ENCODE data around the gene UHRF1.
"Not testable (repeated sequence)": the region's sequence is repeated elsewhere in the genome, so short reads cannot be mapped to it uniquely, and the experiment has no call there.

Gene UHRF1

GRCh38 chr19:4900879-4901278 is 8.4 kb upstream of the UHRF1 start:
- DNase-seq: not testable (repeated sequence)

GRCh38 chr19:4902796-4903195 is 6.5 kb upstream of the UHRF1 start, which contains the start of gene ARRDC5:
Gene ARRDC5 (minus strand): TSS chr19:4902896. CDS start chr19:4902825, 71 bp downstream.
- no peak for DNase-seq

- DNase-seq: no peak
These were observed 4.8 kb upstream of the UHRF1 start for GRCh38 chr19:4904481-4904880.

GRCh38 chr19:4906963-4907362 is 2.3 kb upstream of the UHRF1 start:
- no peak for DNase-seq

- DNase-seq: no peak
These were observed 941 bp upstream of the UHRF1 start for GRCh38 chr19:4908360-4908759.

GRCh38 chr19:4908781-4909155 is 533 bp upstream of the UHRF1 start:
- DNase-seq: no peak

GRCh38 chr19:4909897-4910593 is 744 bp downstream of the UHRF1 start:
- peak; percentile 88 for DNase-seq

GRCh38 chr19:4910594-4911281 is 1.4 kb downstream of the UHRF1 start:
- no peak for DNase-seq

- DNase-seq: no peak
These were observed 2.0 kb downstream of the UHRF1 start for GRCh38 chr19:4911314-4911713.

- peak; percentile 57 for DNase-seq
These were observed 2.7 kb downstream of the UHRF1 start for GRCh38 chr19:4911786-4912672.

GRCh38 chr19:4913996-4914735 is 4.9 kb downstream of the UHRF1 start:
- DNase-seq: no peak

GRCh38 chr19:4914736-4915501 is 5.6 kb downstream of the UHRF1 start:
- peak; percentile 56 for DNase-seq

GRCh38 chr19:4916292-4917082 is 7.2 kb downstream of the UHRF1 start:
- DNase-seq: peak; percentile 36

GRCh38 chr19:4922530-4923275 is 13.4 kb downstream of the UHRF1 start:
- no peak for DNase-seq

- DNase-seq: no peak
These were observed 14.0 kb downstream of the UHRF1 start for GRCh38 chr19:4923276-4923747.

GRCh38 chr19:4929186-4929585 is 19.9 kb downstream of the UHRF1 start:
- DNase-seq: no peak

- no peak for DNase-seq
These were observed 21.4 kb downstream of the UHRF1 start for GRCh38 chr19:4930664-4931063.

GRCh38 chr19:4932711-4933110 is 23.4 kb downstream of the UHRF1 start:
- no peak for DNase-seq

GRCh38 chr19:4933528-4933927 is 24.2 kb downstream of the UHRF1 start:
- DNase-seq: no peak

GRCh38 chr19:4935444-4935843 is 26.1 kb downstream of the UHRF1 start:
- no peak for DNase-seq

Measured in effector CD8-positive, alpha-beta T cell (primary cell).